H1 (cell line): ENCODE data around the gene NEDD4. TPM values are rescaled to one million over a fixed set of nuclear protein-coding genes. Genes with fewer than 3 reads are reported as not detected.

Source experiments
- ASH2L ChIP-seq: fragments of 200-600, 300-600 bp; sonication (generic); IDR thresholded peaks from one replicate; pipeline ENCODE4 v1.7.1; 2017; ENCODE audit warnings: low read length
- GABPA ChIP-seq: IDR thresholded peaks from 2 replicates; pipeline ENCODE4 v1.6.1; 2011; ENCODE audit warnings: mild to moderate bottlenecking, low read length, moderate library complexity, borderline replicate concordance; ENCODE audit not compliant: insufficient read depth
- NRF1 ChIP-seq: IDR thresholded peaks from 2 replicates; pipeline ENCODE4 v1.6.1; 2011; ENCODE audit warnings: mild to moderate bottlenecking, low read depth, low read length, improper control_type of control experiment
- SUZ12 ChIP-seq: fragments of 200-600 bp; sonication (generic); IDR thresholded peaks from 2 replicates; pipeline ENCODE4 v1.6.1; 2012; ENCODE audit warnings: mild to moderate bottlenecking, inconsistent platforms, low read length, moderate library complexity, mixed read lengths
- TEAD4 ChIP-seq: IDR thresholded peaks from 2 replicates; pipeline ENCODE4 v1.6.1; 2012; ENCODE audit warnings: low read depth, low read length, inconsistent platforms, mixed read lengths
- polyA plus RNA-seq, 7 experiments: library from polyadenylated mRNA; depleted of rRNA in 3 of 7; stranded (reverse) in 5 of 7; unstranded in 2 of 7; fragments of >200 nt in 5 of 7; fragments of 200-250 nt in 2 of 7; gene quantifications; 1 replicate in 5 of 7; 2 replicates in 1 of 7; 4 replicates in 1 of 7; pipeline versions ENCODE4 v1.2.1 to v1.2.3, GENCODE V29; 2011 to 2013; ENCODE audit warnings: missing spikeins in 2 of 7, mixed read lengths in 2 of 7
- total RNA-seq: library from RNA; stranded (reverse); fragmentation: NEBNext Ultra II Directional; extraction: Animal tissue kit (Norgen Biotek cat#: 25700); gene quantifications from 2 replicates; pipeline ENCODE4 v1.2.1, GENCODE V29; 2021

Gene NEDD4
- total and polyA plus RNA-seq, 2 of the 8 experiments (the other 6 are each of a cell fraction or from before 2014, with no cell fraction given), result 0.95 to 3.9 TPM

- TF ChIP-seq NRF1 (no peak), TEAD4 (no peak), SUZ12 (no peak), ASH2L (no peak), GABPA (no peak)
These were observed 24.1 kb upstream of the NEDD4 start (continued) for GRCh38 chr15:56017511-56017910.
